ENCODE measurements around the gene GABBR2. TPM values are rescaled to one million over a fixed set of nuclear protein-coding genes. Genes with fewer than 3 reads are reported as not detected.

Gene GABBR2
- total and polyA plus RNA-seq, 2 experiments from 2014 or later, result 0.89 to 1.3 TPM

DNA sequence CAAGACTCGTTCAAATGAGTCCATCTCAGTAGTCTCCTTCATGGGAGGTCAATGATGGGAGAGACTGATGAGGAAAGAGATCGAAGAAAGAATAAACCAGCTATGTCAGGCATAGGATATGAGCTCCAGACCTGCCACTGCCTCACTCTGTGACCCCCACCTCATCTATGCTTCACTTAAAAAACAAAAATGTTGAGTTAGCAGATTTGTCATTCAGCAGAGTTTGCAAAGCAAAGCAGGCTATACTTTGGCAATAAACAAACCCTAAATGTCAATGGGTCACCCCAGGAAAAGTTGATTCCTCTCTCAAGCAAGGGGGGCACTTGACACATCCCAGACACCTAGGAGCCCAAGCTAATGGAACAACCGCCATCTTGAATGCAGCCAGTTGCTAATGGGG lies 117.0 kb downstream of the GABBR2 start:
- no peak overlapping the region for H3K4me3 ChIP-seq
- Mint-ChIP-seq H3K4me3 (no peak overlapping the region), H3K27me3 (ENCODE audit: insufficient read depth, low read depth, poor library complexity) (peaks cover 3% of the 10 kb centered on the region), H3K36me3 (ENCODE audit: low read depth) (no peaks in the 10 kb centered on the region), H3K4me1 (peaks cover 2% of the 10 kb centered on the region; the same call in 1 of the 3 replicates), H3K27ac (no peak overlapping the region), H3K9me3 (no peaks in the 10 kb centered on the region)
- no peaks in the 10 kb centered on the region for H3K27me3 ChIP-seq (ENCODE audit: insufficient read depth)
- DNase-seq (ENCODE audit: low spot score) (no peak), ATAC-seq (no peak)
- H3K4me1 ChIP-seq (ENCODE audit: insufficient read depth), result no peaks in the 10 kb centered on the region
- no peak overlapping the region for H2AFZ ChIP-seq
- peaks cover 5% of the 10 kb centered on the region; the same call in 1 of the 2 replicates for H3K9me2 ChIP-seq (ENCODE audit: insufficient read depth)
- no peak overlapping the region for H3K4me2 ChIP-seq
- no peak overlapping the region for H3K27ac ChIP-seq (ENCODE audit: low read depth)
- no peaks in the 10 kb centered on the region for H4K20me1 ChIP-seq (replicated peaks; ENCODE audit: insufficient read depth)
- H3F3A ChIP-seq (replicated peaks; ENCODE audit: low read depth), result no peaks in the 10 kb centered on the region
- no peaks in the 10 kb centered on the region for H3K79me2 ChIP-seq (replicated peaks; ENCODE audit: insufficient read depth)
- H3K36me3 ChIP-seq (ENCODE audit: insufficient read depth), result no peaks in the 10 kb centered on the region
- no peak for TF ChIP-seq ZNF331 (CRISPR knock-in tag; IDR thresholded peaks at IDR 0.05; ENCODE audit: low read depth)
- no peak for TF ChIP-seq POLR2AphosphoS5 (IDR thresholded peaks at IDR 0.05; ENCODE audit: low read depth)
- no peak for TF ChIP-seq STAT1 (IDR thresholded peaks at IDR 0.05; ENCODE audit: unreplicated experiment)
- TF ChIP-seq, protein P1, sequence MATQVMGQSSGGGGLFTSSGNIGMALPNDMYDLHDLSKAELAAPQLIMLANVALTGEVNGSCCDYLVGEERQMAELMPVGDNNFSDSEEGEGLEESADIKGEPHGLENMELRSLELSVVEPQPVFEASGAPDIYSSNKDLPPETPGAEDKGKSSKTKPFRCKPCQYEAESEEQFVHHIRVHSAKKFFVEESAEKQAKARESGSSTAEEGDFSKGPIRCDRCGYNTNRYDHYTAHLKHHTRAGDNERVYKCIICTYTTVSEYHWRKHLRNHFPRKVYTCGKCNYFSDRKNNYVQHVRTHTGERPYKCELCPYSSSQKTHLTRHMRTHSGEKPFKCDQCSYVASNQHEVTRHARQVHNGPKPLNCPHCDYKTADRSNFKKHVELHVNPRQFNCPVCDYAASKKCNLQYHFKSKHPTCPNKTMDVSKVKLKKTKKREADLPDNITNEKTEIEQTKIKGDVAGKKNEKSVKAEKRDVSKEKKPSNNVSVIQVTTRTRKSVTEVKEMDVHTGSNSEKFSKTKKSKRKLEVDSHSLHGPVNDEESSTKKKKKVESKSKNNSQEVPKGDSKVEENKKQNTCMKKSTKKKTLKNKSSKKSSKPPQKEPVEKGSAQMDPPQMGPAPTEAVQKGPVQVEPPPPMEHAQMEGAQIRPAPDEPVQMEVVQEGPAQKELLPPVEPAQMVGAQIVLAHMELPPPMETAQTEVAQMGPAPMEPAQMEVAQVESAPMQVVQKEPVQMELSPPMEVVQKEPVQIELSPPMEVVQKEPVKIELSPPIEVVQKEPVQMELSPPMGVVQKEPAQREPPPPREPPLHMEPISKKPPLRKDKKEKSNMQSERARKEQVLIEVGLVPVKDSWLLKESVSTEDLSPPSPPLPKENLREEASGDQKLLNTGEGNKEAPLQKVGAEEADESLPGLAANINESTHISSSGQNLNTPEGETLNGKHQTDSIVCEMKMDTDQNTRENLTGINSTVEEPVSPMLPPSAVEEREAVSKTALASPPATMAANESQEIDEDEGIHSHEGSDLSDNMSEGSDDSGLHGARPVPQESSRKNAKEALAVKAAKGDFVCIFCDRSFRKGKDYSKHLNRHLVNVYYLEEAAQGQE (IDR thresholded peaks at IDR 0.05; ENCODE audit: unreplicated experiment), result no peak
- TF ChIP-seq ZNF114 (CRISPR knock-in tag; IDR thresholded peaks at IDR 0.05), result no peak
- TF ChIP-seq NANOG (IDR thresholded peaks at IDR 0.05; ENCODE audit: borderline replicate concordance), result no peak
- no peak for TF ChIP-seq EZH2phosphoT487 (IDR thresholded peaks at IDR 0.05; ENCODE audit: unreplicated experiment)
- TF ChIP-seq, protein P2, sequence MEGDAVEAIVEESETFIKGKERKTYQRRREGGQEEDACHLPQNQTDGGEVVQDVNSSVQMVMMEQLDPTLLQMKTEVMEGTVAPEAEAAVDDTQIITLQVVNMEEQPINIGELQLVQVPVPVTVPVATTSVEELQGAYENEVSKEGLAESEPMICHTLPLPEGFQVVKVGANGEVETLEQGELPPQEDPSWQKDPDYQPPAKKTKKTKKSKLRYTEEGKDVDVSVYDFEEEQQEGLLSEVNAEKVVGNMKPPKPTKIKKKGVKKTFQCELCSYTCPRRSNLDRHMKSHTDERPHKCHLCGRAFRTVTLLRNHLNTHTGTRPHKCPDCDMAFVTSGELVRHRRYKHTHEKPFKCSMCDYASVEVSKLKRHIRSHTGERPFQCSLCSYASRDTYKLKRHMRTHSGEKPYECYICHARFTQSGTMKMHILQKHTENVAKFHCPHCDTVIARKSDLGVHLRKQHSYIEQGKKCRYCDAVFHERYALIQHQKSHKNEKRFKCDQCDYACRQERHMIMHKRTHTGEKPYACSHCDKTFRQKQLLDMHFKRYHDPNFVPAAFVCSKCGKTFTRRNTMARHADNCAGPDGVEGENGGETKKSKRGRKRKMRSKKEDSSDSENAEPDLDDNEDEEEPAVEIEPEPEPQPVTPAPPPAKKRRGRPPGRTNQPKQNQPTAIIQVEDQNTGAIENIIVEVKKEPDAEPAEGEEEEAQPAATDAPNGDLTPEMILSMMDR (conservative IDR thresholded peaks at IDR 0.05; ENCODE audit: low read depth in 2 of 2), result no peak
- TF ChIP-seq, protein P3, sequence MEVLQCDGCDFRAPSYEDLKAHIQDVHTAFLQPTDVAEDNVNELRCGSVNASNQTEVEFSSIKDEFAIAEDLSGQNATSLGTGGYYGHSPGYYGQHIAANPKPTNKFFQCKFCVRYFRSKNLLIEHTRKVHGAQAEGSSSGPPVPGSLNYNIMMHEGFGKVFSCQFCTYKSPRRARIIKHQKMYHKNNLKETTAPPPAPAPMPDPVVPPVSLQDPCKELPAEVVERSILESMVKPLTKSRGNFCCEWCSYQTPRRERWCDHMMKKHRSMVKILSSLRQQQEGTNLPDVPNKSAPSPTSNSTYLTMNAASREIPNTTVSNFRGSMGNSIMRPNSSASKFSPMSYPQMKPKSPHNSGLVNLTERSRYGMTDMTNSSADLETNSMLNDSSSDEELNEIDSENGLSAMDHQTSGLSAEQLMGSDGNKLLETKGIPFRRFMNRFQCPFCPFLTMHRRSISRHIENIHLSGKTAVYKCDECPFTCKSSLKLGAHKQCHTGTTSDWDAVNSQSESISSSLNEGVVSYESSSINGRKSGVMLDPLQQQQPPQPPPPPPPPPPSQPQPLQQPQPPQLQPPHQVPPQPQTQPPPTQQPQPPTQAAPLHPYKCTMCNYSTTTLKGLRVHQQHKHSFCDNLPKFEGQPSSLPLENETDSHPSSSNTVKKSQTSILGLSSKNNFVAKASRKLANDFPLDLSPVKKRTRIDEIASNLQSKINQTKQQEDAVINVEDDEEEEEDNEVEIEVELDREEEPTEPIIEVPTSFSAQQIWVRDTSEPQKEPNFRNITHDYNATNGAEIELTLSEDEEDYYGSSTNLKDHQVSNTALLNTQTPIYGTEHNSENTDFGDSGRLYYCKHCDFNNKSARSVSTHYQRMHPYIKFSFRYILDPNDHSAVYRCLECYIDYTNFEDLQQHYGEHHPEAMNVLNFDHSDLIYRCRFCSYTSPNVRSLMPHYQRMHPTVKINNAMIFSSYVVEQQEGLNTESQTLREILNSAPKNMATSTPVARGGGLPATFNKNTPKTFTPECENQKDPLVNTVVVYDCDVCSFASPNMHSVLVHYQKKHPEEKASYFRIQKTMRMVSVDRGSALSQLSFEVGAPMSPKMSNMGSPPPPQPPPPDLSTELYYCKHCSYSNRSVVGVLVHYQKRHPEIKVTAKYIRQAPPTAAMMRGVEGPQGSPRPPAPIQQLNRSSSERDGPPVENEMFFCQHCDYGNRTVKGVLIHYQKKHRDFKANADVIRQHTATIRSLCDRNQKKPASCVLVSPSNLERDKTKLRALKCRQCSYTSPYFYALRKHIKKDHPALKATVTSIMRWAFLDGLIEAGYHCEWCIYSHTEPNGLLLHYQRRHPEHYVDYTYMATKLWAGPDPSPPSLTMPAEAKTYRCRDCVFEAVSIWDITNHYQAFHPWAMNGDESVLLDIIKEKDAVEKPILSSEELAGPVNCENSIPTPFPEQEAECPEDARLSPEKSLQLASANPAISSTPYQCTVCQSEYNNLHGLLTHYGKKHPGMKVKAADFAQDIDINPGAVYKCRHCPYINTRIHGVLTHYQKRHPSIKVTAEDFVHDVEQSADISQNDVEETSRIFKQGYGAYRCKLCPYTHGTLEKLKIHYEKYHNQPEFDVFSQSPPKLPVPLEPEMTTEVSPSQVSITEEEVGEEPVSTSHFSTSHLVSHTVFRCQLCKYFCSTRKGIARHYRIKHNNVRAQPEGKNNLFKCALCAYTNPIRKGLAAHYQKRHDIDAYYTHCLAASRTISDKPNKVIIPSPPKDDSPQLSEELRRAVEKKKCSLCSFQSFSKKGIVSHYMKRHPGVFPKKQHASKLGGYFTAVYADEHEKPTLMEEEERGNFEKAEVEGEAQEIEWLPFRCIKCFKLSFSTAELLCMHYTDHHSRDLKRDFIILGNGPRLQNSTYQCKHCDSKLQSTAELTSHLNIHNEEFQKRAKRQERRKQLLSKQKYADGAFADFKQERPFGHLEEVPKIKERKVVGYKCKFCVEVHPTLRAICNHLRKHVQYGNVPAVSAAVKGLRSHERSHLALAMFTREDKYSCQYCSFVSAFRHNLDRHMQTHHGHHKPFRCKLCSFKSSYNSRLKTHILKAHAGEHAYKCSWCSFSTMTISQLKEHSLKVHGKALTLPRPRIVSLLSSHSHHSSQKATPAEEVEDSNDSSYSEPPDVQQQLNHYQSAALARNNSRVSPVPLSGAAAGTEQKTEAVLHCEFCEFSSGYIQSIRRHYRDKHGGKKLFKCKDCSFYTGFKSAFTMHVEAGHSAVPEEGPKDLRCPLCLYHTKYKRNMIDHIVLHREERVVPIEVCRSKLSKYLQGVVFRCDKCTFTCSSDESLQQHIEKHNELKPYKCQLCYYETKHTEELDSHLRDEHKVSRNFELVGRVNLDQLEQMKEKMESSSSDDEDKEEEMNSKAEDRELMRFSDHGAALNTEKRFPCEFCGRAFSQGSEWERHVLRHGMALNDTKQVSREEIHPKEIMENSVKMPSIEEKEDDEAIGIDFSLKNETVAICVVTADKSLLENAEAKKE (CRISPR knock-in tag; IDR thresholded peaks at IDR 0.05), result no peak
- no peak for TF ChIP-seq EZH2 (IDR thresholded peaks at IDR 0.05; ENCODE audit: low read depth, unreplicated experiment)
- TF ChIP-seq CREB1 (CRISPR knock-in tag; IDR thresholded peaks at IDR 0.05; ENCODE audit: low read depth), result no peak
- TF ChIP-seq, protein P4, sequence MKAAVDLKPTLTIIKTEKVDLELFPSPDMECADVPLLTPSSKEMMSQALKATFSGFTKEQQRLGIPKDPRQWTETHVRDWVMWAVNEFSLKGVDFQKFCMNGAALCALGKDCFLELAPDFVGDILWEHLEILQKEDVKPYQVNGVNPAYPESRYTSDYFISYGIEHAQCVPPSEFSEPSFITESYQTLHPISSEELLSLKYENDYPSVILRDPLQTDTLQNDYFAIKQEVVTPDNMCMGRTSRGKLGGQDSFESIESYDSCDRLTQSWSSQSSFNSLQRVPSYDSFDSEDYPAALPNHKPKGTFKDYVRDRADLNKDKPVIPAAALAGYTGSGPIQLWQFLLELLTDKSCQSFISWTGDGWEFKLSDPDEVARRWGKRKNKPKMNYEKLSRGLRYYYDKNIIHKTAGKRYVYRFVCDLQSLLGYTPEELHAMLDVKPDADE (IDR thresholded peaks at IDR 0.05), result no peak

Measured in GM23338 (cell line).